GM19395 (cell line): Measurements from ENCODE around the gene MAPKAPK3.

Source experiments
- ATAC-seq: cut with Tn5 transposase; IDR thresholded peaks from one replicate; pipeline ENCODE4 v1.9.1; 2021; ENCODE audit warnings: mild to moderate bottlenecking, moderate library complexity; ENCODE audit not compliant: unreplicated experiment

MAPKAPK3 gene

DNA sequence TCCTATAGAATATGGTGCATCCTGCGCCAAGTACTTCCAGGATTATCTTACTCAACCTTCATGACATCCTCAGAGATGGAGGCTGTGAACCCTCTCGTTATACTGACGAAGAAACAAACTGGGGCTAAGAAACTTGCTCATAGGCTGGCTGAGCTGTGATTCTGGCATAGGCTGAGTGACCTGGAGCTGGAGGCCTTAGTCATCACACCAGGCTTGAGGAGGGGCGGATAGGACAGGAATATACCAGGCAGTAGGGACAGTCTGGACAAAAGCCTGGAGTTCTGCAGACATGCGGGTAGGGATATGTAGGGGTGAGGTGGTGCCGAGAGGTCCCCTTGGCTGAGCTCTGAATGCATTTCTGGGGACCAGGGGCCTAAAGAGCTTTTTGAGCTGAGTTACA lies 29.6 kb upstream of the MAPKAPK3 start:
- ATAC-seq, result no peak

DNA sequence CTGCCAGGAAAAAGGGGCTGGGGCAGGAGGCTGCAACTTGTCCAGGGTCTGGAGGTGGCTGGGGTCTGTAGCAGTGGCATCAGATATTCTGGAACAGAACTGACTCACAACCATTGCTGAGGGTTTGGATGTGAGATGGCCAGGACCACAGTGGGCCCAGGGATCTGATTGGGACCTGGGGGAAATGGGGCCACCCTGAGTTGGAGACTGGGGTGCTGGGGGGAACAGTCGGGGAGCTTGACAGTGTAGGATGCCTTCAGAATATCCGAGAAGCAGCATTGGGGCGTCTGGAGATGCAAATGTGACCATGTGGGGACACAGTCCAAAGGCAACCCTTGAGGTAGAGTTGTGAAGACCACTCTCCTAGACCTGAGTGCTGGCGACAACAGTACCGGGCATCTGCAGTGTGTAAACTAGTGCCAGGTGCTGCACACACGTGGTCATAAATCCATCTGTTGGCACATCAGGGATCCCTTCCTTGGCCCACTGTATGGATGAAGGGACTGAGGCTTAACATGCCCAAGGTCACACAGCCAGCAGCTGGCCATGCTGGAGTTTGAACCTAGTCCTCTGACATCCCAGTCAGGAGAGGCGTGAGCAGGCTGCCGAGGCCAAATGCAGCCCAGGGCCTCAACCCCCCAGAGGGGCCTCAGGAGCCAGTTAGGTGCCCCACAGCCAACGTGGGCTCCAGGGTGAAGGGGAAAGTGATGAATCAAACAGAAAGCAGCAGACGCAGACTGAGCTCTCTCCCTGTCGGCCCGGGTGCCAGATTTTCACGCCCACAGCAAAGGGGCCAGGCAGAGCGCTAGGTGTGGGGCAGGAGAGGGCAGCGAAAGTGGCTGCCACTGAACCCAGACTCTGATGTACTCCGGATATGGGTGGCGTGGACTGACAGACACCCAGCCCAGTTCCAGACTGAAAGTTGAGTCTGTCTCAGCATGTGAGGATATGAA lies 28.9 kb upstream of the MAPKAPK3 start:
- no peak for ATAC-seq

DNA sequence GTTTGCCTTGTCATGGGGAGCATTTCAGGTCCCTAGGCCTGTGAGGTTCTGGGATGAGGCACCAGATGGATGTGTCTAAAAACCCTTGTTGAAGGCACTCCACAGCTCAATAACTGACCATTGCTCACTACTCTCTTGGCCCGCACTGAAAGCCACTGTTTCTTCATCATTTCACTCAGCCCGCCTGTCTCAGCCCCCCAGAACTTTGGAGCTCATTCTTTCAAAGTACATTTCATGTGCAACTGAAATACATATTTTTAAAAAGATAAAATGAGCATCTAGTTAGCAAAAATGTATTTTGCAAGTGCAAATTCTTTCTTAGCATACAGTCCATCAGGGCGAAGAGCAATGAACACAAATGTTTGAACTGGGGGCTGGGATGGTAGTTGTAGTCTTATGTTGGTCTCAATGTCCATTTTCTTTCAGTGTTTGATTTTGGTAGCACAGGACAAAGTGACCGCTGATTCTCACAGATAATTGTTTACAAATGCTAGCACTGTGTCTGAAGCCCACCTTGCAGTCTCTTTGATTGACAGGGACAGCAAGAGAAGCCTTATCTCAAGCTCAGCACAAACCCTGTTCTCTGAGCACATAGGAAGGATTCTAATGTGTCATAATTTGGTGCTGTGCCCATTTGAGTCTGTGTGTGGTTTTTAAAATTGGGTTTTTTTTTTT lies 28.1 kb upstream of the MAPKAPK3 start:
- ATAC-seq, result no peak

- ATAC-seq, result peak; percentile 18
Observed at GRCh38 chr3:50591196-50591741, 25.7 kb upstream of the MAPKAPK3 start.

DNA sequence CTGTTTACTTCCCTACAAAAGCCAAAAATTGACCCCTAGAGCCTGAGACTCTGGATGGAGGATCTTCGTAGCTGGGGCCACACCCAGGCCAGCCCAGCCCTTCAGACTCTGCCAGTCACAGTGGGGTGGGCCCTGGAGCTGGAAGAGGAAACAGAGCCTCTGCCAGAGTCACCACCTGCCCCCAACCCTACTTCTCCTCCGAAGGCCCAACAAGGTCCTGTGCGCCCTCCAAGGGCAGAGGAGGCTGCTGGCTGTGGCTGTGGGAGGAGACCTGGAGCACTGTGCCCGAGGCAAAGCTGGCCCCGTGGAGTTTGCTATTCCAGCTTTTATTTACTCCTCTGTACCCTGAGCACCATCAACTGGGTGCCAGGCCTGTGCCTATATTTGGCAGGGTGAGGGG lies 24.4 kb upstream of the MAPKAPK3 start:
- ATAC-seq, result no peak

DNA sequence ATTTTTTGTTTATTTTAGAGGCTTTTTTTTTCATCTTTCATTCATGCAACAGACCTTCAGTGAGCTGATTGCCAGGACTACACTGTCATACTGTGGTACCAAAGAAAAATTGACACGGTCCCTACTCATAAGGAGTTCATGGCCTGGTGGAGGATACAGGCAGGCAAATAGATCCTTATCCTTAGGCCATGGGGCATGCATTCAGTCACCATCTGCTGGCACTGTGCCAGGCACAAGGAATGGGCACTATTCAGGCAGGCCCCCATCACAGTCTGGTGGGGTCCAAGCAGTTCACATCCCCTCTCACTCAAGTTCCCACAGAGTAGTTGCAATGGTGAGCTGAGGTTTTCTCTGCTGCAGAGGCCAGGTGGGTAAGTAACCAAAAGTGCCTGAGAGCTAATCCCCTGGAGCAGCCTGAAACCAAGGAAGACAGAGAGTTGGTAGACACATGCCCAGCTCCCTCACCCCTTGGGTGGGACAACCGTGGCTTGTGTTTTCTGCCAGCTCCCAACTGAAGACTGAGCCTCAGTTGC lies 22.6 kb upstream of the MAPKAPK3 start:
- no peak for ATAC-seq

DNA sequence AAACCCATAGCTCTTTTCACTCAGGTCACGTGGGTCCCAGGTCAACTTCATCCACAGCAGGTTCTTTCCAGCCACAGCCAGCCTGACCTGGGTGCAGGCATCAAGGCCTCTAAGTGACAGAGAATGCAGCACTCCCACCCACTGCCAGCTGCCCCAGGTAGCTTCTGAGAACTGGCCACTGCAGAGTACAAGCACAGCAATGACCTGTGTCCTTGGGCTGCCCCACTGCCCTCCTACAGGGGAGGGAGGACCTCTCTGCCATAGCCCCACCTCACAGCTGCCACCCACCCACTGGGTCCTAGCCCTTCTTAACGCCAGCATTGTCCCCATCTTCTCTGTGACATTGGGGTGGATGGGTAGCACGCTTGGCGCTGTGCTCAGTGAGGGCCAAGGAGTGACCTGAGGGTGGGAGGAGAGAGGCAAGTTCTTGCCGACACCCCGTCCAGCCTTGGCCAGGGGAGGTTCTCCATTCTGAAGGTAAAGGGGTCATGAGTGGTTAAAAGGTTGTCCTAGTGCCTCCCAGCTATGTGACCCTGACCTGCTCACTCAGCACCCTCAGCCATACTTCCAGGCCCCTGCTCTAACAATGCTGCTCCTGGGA lies 17.7 kb upstream of the MAPKAPK3 start:
- ATAC-seq, result no peak

DNA sequence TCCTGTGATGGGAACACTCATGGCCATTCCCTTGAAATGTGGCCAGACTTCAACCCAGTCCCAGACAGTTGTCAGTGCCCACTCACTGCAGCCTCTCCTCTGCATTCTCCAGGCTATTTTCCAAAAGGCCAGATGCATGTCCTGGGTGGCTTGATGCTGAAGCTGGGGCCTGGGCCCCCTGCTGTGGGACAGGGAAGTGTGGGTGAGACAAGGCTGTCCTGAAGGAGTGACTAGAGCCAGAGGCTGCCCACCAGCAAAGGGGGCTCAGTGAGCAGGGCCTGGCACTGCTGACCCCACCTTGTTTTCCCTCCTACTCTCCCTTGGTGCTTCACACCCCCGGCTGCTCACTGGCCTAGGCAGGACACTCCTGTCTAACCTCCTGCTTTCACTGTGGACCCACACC lies 17.2 kb upstream of the MAPKAPK3 start:
- ATAC-seq, result no peak

- no peak for ATAC-seq
Observed at GRCh38 chr3:50600141-50600753, 16.7 kb upstream of the MAPKAPK3 start.

DNA sequence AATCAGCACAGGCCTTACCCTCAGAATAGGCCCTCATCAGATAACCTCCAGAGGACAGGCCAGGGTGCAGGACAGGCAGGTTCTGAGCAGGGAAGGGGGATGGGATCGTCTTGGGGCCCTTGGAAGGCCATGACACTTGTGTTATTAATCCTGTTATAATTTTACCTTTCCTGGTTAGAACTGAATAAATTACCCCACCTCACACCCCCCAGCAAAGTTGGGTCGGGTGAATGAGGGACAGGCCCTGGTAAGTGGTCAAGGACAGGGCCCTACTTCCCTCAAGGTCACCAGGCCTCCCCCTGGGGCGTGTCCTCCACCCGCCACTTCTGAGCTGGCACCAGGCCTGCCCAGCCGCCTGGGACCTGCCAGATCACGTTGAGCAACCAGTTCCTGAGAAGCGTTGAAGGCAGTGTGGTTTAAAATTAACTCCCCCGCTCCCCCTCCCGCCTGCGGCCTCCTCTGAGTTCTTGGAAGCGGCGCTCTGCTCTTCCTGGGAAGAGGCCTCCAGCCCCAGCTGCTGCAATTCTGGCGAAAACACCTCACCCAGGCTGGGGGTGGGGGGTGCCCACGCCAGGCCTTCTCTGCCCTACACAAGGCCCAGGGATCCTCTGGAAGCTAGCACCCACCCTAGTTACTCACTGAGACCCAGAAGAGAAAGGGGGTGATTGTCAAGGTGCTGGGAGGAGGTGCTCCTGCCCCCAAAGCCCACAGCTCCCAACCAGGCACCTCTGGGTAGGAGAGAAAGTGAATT lies 15.9 kb upstream of the MAPKAPK3 start:
- peak; percentile 59 for ATAC-seq

- ATAC-seq, result no peak
Observed at GRCh38 chr3:50602595-50603191, 14.3 kb upstream of the MAPKAPK3 start.

DNA sequence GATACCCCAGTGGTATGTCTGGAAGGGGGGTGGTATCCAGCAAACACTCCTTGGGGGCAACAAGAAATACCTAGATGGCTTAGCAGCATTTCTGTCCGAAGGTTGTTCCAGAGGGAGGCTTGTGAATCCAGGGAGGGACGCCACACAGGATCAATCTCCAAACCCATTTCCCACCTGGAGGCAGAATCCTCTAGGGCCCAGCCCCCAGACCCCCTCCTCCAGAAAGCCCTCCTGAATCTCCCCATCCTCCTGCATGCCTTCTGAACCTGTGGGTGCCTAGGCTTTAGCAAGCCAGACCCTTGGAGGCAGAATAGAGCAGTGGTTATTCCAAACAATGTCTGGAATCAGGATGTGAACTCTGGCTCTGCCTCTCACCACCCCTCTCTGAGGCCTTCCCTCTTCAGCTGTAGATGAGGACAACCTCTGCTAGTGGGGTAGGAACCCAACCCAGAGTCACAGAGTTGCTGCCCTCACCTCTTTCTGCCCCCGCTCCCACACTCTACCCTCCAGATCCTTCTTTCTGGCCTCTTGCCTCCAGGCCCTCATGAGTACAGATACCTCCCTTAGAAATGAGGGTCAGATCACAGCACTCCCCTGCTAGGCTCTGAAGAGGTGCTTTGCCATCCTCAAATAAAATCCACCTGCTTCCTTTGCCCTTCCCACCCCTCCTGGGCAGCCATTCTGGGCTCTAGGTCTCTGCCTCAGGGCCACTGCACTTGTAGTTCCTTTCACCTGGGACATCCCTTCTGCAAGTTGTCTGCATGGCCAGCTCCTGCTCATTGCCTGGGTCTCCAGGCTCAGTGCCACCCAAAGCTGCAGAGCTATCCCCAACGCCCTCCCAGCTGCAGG lies 13.5 kb upstream of the MAPKAPK3 start:
- ATAC-seq, result no peak

GRCh38 chr3:50604110-50604621 lies 12.8 kb upstream of the MAPKAPK3 start:
- ATAC-seq, result no peak

DNA sequence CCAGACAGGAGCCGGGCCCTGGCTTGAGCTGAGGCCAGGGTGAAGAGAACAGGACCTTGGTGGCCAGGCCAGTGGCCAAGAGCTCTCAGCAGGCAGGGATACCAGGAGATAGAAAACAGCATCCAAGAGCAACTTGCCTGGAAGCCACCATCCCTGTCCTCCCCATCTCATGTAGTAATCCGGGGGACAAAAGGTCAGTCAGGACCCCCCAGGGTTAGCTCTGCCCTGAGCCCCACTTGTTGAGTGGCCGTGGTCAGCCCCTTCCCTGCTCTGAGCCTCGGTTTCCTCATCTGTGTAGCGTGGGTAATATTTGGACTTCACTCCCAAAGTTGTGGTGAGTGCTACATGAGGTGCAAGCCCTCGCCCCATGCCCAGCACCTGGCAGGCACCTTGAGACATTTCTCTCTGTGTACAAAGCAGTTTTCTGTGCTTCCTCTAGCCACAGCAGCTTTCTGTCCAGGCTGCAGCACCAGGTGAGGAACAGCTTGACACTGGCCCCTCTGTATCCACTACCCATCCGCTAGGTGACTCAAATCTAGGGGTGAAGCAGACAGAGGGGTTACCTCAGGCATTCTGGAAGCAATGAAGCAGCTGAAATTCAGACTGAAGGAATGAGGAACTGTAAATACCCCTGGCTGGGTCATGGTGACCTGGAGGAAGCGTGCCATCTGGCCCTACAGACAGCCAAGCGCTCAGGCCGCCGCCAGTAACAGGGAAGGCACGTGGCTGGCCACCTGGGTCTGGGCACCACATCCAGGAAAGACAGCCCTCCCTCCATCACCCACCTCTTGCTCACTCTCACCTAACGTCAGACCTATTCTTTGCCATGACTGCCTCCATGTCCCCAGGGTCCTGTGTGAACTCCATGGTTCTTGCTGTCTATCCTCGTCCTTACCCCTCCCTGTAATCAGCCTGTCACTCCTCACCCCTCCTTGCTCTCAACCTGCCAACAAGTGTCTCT lies 12.0 kb upstream of the MAPKAPK3 start:
- no peak for ATAC-seq

DNA sequence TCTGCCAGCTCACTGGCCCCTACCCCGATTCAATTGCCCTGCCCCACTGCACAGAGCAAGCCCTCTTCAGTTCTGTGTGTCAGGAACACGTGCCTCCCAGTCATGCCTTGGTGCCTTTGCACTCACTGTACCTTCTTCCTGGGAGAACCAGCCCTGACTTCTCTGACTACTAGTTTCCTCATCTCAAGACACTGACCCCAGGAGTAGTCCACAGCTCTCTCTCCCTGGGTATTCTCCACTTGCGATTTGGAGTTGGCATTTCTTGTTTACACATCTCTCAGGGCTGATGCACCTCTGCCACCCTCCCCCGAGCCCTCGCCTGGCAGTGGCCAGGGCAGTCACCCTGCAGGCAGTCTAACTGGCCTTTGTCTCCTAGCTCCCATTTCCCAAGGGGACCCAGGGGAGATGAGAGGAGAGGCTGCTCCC lies 11.0 kb upstream of the MAPKAPK3 start:
- no peak for ATAC-seq

- no peak for ATAC-seq
Observed at GRCh38 chr3:50606596-50606995, 10.4 kb upstream of the MAPKAPK3 start.
